A549 (cell line): Measurements from ENCODE around the gene SCUBE1. TPM values are rescaled to one million over a fixed set of nuclear protein-coding genes. Genes with fewer than 3 reads are reported as not detected.

Experiments
- ATAC-seq, 2 experiments: fragments of 200-7000 bp in 1 of 2; fragments of >200 bp in 1 of 2; cut with Nextera tagmentation in 1 of 2; cut with Tn5 transposase in 1 of 2; 3 replicates each; pipeline versions ENCODE4 v1.8.0 to v1.9.1; 2018 to 2020; ENCODE audit warnings: mild to moderate bottlenecking in 1 of 2, moderate library complexity in 1 of 2
- CTCF ChIA-PET: fragments of 300-600 bp; sonication (Branson Sonifier 250); formaldehyde crosslinking; extraction: SDS; loops from one replicate; lab custom pipeline; 2021; ENCODE audit warnings: antibody characterized with exemption, inconsistent platforms; lab: Yijun Ruan, JAX
- POLR2A ChIA-PET: fragments of 350-600 bp; formaldehyde crosslinking; extraction: SDS; loops from one replicate; lab custom pipeline; 2021; ENCODE audit warnings: antibody characterized with exemption, inconsistent platforms; lab: Yijun Ruan, JAX
- DNase-seq, 2 experiments: peaks; one replicate each; pipeline versions ENCODE4 v3.0.0 to v3.0.0-alpha.2; 2011 to 2016; ENCODE audit warnings: low read depth in 1 of 2, low spot score in 1 of 2
- FAIRE-seq: peaks from 2 replicates; lab custom pipeline; 2011; peaks lifted over from hg19 to GRCh38; lab: Jason Lieb, UNC
- H3K27ac ChIP-seq, 2 experiments: fragments of >200 bp; sonication (Bioruptor Twin); formaldehyde crosslinking; 3 replicates each; pipeline ENCODE4 v1.5.1; 2016 to 2017
- H3K4me1 ChIP-seq: fragments of >200 bp; sonication (Bioruptor Twin); formaldehyde crosslinking; 3 replicates; pipeline ENCODE4 v1.6.1; 2016
- H3K4me2 ChIP-seq: fragments of >200 bp; sonication (Bioruptor Twin); formaldehyde crosslinking; 3 replicates; pipeline ENCODE4 v1.6.1; 2016
- H3K4me3 ChIP-seq: fragments of >200 bp; sonication (Bioruptor Twin); formaldehyde crosslinking; 3 replicates; pipeline ENCODE4 v1.5.1; 2016
- H3K9me3 ChIP-seq: fragments of >200 bp; sonication (Bioruptor Twin); formaldehyde crosslinking; 3 replicates; pipeline ENCODE4 v1.6.1; 2016
- BHLHE40 ChIP-seq: IDR thresholded peaks from 2 replicates; pipeline ENCODE4 v1.6.1; 2012; ENCODE audit warnings: low read depth, low read length, inconsistent platforms
- CBX2 ChIP-seq: fragments of 200-600 bp; sonication (generic); IDR thresholded peaks from 2 replicates; pipeline ENCODE4 v1.6.1; 2016; ENCODE audit warnings: low read depth, mild to moderate bottlenecking, borderline replicate concordance
- CEBPB ChIP-seq, 2 experiments: fragments of >200 bp in 1 of 2; sonication (Bioruptor Twin) in 1 of 2; formaldehyde crosslinking in 1 of 2; IDR thresholded peaks; 2 replicates each; pipeline ENCODE4 v1.6.1; 2012 to 2016
- CHD4 ChIP-seq: fragments of 200-600 bp; sonication (generic); IDR thresholded peaks from 2 replicates; pipeline ENCODE4 v1.6.1; 2016; ENCODE audit warnings: antibody characterized with exemption, mild to moderate bottlenecking, borderline replicate concordance
- ESRRA ChIP-seq: fragments of 150-350 bp; IDR thresholded peaks from 2 replicates; pipeline ENCODE4 v1.6.1; 2014; ENCODE audit warnings: mild to moderate bottlenecking, low read length, borderline replicate concordance
- FOXS1 ChIP-seq: fragments of 250-450 bp; sonication (Bioruptor Pico); IDR thresholded peaks from 2 replicates; pipeline ENCODE4 v1.5.0; 2020; ENCODE audit warnings: mild to moderate bottlenecking, moderate library complexity
- GATA3 ChIP-seq: IDR thresholded peaks from 2 replicates; pipeline ENCODE4 v1.6.1; 2012; ENCODE audit warnings: borderline replicate concordance
- HDAC2 ChIP-seq: fragments of 200-600 bp; sonication (generic); IDR thresholded peaks from 2 replicates; pipeline ENCODE4 v1.6.1; 2016
- HOXB13 ChIP-seq: fragments of 250-450 bp; sonication (Bioruptor Pico); IDR thresholded peaks from 2 replicates; pipeline ENCODE4 v1.5.0; 2020; ENCODE audit warnings: low read depth, mild to moderate bottlenecking, moderate library complexity
- JUN ChIP-seq, 2 experiments: fragments of >200 bp; sonication (Bioruptor Twin); formaldehyde crosslinking; IDR thresholded peaks; 2 replicates in 1 of 2; 3 replicates in 1 of 2; pipeline ENCODE4 v1.6.1; 2016 to 2017
- KDM1A ChIP-seq: fragments of 200-600 bp; sonication (generic); IDR thresholded peaks from 2 replicates; pipeline ENCODE4 v1.6.1; 2016; ENCODE audit warnings: low read depth, mild to moderate bottlenecking
- MAZ ChIP-seq: fragments of 150-350 bp; IDR thresholded peaks from 2 replicates; pipeline ENCODE4 v1.6.1; 2014; ENCODE audit warnings: antibody characterized with exemption, low read depth, low read length, borderline replicate concordance
- NR3C1 ChIP-seq: fragments of >200 bp; sonication (Bioruptor Twin); formaldehyde crosslinking; IDR thresholded peaks from 3 replicates; pipeline ENCODE4 v1.6.1; 2017
- POLR2A ChIP-seq: IDR thresholded peaks from 2 replicates; pipeline ENCODE4 v1.6.1; 2012; ENCODE audit warnings: mild to moderate bottlenecking, low read length
- RAD21 ChIP-seq, 2 experiments: fragments of >200 bp in 1 of 2; sonication (Bioruptor Twin) in 1 of 2; formaldehyde crosslinking in 1 of 2; IDR thresholded peaks in 1 of 2; conservative IDR thresholded peaks in 1 of 2; 2 replicates in 1 of 2; 3 replicates in 1 of 2; pipeline ENCODE4 v1.6.1; 2012 to 2018; ENCODE audit warnings: inconsistent platforms in 1 of 2
- RARB ChIP-seq: fragments of 250-450 bp; sonication (Bioruptor Pico); IDR thresholded peaks from 2 replicates; pipeline ENCODE4 v1.8.0; 2021; ENCODE audit warnings: mild to moderate bottlenecking, moderate library complexity
- TP53 ChIP-seq: fragments of 250-450 bp; sonication (Bioruptor Pico); IDR thresholded peaks from 2 replicates; pipeline ENCODE4 v1.5.0; 2021; ENCODE audit warnings: mild to moderate bottlenecking, moderate library complexity
- WGBS: methylation state at CpG from one replicate; pipeline ENCODE4 v1.1.6; 2017; ENCODE audit errors: missing lambda C conversion rate; 5-methylcytosine and 5-hydroxymethylcytosine counted together
- polyA plus RNA-seq, 4 experiments: library from polyadenylated mRNA; depleted of rRNA in 3 of 4; stranded (reverse); fragments of >200 nt; fragmentation: RNase III in 1 of 4; extraction: RNeasy Plus Mini Kit Qiagen cat#74134 plus additional on column Dnase treatment in 1 of 4; gene quantifications; 2 replicates in 3 of 4; 3 replicates in 1 of 4; pipeline ENCODE4 v1.2.3, GENCODE V29; 2011 to 2017
- TF ChIP-seq, protein P1 (sequence below): IDR thresholded peaks from 2 replicates; pipeline ENCODE4 v1.6.1; 2012
- TF ChIP-seq, protein P2 (sequence below): fragments of 200-600 bp; sonication (generic); IDR thresholded peaks from 2 replicates; pipeline ENCODE4 v1.6.1; 2016; ENCODE audit warnings: antibody characterized with exemption, mild to moderate bottlenecking, moderate library complexity
- TF ChIP-seq, protein P3 (sequence below): IDR thresholded peaks from 2 replicates; pipeline ENCODE4 v1.6.1; 2012
- TF ChIP-seq, protein P4 (sequence below): fragments of 150-350 bp; IDR thresholded peaks from 2 replicates; pipeline ENCODE4 v1.6.1; 2014; ENCODE audit warnings: low read depth, mild to moderate bottlenecking, low read length
- TF ChIP-seq, protein P5 (sequence below): fragments of 250-450 bp; sonication (Bioruptor Pico); IDR thresholded peaks from 2 replicates; pipeline ENCODE4 v1.5.0; 2020; ENCODE audit warnings: low read depth, mild to moderate bottlenecking, moderate library complexity
- TF ChIP-seq, protein P6 (sequence below): fragments of >200 bp; sonication (Bioruptor Twin); formaldehyde crosslinking; IDR thresholded peaks from 2 replicates; pipeline ENCODE4 v1.6.1; 2016
- TF ChIP-seq, protein P7 (sequence below): fragments of >200 bp; sonication (Bioruptor Twin); formaldehyde crosslinking; IDR thresholded peaks from 3 replicates; pipeline ENCODE4 v1.5.1; 2016
- TF ChIP-seq, protein P8 (sequence below): fragments of >200 bp; sonication (Bioruptor Twin); formaldehyde crosslinking; IDR thresholded peaks from 3 replicates; pipeline ENCODE4 v1.6.1; 2016

SCUBE1 gene
- polyA plus RNA-seq, 2 of the 4 experiments (the other 2 are of a cell fraction): 0.01 to 0.12 TPM

DNA sequence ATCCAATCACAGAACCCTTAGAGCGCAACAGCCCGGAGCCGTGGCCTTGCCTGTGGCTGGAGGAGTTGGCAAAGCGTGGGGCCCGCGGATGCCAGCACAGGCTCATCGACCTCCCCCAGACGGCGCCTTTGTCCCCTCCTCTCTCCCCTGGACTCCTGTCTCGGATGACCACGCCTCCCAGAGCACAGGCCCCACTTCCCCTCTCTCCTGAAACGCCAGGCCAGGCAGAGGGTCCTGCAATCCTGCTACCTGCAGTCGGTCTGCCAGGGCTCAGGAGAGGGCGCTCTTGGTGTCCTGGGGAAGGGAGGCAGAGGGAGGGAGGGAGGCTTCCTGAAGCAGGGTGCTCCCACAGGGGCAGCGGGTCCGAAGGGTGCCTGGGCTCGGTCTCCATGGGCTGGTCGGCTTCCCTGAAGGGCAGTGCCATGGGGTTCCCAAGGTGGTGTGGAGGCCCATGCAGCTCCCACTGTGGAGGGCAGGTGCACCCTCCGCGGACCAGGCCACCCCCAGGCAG lies 139.6 kb downstream of the SCUBE1 start:
- H3K4me2 ChIP-seq: no peak overlapping the region
- no peak for DNase-seq
- H3K4me1 ChIP-seq: no peaks in the 10 kb centered on the region
- 89% methylated on average over 10 of the region's 20 CpGs for WGBS
- TF ChIP-seq KDM1A (no peak), POLR2A (no peak), CHD4 (no peak), CBX2 (no peak), NR3C1 (no peak), FOXS1 (CRISPR knock-in tag) (no peak), MAZ (no peak), HDAC2 (no peak), CEBPB (IDR thresholded peaks at IDR 0.05) (no peak), GATA3 (no peak), RAD21 (conservative IDR thresholded peaks at IDR 0.05 in 1 of 2, IDR thresholded peaks at IDR 0.05 in 1 of 2) (no peak), HOXB13 (CRISPR knock-in tag) (no peak)
- TF ChIP-seq, protein P1, sequence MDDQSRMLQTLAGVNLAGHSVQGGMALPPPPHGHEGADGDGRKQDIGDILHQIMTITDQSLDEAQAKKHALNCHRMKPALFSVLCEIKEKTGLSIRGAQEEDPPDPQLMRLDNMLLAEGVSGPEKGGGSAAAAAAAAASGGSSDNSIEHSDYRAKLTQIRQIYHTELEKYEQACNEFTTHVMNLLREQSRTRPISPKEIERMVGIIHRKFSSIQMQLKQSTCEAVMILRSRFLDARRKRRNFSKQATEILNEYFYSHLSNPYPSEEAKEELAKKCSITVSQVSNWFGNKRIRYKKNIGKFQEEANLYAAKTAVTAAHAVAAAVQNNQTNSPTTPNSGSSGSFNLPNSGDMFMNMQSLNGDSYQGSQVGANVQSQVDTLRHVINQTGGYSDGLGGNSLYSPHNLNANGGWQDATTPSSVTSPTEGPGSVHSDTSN: no peak
- TF ChIP-seq, protein P2, sequence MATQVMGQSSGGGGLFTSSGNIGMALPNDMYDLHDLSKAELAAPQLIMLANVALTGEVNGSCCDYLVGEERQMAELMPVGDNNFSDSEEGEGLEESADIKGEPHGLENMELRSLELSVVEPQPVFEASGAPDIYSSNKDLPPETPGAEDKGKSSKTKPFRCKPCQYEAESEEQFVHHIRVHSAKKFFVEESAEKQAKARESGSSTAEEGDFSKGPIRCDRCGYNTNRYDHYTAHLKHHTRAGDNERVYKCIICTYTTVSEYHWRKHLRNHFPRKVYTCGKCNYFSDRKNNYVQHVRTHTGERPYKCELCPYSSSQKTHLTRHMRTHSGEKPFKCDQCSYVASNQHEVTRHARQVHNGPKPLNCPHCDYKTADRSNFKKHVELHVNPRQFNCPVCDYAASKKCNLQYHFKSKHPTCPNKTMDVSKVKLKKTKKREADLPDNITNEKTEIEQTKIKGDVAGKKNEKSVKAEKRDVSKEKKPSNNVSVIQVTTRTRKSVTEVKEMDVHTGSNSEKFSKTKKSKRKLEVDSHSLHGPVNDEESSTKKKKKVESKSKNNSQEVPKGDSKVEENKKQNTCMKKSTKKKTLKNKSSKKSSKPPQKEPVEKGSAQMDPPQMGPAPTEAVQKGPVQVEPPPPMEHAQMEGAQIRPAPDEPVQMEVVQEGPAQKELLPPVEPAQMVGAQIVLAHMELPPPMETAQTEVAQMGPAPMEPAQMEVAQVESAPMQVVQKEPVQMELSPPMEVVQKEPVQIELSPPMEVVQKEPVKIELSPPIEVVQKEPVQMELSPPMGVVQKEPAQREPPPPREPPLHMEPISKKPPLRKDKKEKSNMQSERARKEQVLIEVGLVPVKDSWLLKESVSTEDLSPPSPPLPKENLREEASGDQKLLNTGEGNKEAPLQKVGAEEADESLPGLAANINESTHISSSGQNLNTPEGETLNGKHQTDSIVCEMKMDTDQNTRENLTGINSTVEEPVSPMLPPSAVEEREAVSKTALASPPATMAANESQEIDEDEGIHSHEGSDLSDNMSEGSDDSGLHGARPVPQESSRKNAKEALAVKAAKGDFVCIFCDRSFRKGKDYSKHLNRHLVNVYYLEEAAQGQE: no peak
- TF ChIP-seq, protein P3, sequence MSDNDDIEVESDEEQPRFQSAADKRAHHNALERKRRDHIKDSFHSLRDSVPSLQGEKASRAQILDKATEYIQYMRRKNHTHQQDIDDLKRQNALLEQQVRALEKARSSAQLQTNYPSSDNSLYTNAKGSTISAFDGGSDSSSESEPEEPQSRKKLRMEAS: no peak
- TF ChIP-seq, protein P4, sequence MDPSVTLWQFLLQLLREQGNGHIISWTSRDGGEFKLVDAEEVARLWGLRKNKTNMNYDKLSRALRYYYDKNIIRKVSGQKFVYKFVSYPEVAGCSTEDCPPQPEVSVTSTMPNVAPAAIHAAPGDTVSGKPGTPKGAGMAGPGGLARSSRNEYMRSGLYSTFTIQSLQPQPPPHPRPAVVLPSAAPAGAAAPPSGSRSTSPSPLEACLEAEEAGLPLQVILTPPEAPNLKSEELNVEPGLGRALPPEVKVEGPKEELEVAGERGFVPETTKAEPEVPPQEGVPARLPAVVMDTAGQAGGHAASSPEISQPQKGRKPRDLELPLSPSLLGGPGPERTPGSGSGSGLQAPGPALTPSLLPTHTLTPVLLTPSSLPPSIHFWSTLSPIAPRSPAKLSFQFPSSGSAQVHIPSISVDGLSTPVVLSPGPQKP: no peak
- TF ChIP-seq, protein P5, sequence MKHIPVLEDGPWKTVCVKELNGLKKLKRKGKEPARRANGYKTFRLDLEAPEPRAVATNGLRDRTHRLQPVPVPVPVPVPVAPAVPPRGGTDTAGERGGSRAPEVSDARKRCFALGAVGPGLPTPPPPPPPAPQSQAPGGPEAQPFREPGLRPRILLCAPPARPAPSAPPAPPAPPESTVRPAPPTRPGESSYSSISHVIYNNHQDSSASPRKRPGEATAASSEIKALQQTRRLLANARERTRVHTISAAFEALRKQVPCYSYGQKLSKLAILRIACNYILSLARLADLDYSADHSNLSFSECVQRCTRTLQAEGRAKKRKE (CRISPR knock-in tag): no peak
- no peak for FAIRE-seq
- H3K4me3 ChIP-seq: no peak overlapping the region
- CTCF ChIA-PET: interaction anchor here (0.6 kb wide), 1 partner anchor 14 kb away, joined by 3 read pairs; no protein-coding TSS in a partner anchor
- no peak for ATAC-seq
- H3K9me3 ChIP-seq: no peaks in the 10 kb centered on the region
- POLR2A ChIA-PET: no interaction called here
- H3K27ac ChIP-seq: no peak overlapping the region

DNA sequence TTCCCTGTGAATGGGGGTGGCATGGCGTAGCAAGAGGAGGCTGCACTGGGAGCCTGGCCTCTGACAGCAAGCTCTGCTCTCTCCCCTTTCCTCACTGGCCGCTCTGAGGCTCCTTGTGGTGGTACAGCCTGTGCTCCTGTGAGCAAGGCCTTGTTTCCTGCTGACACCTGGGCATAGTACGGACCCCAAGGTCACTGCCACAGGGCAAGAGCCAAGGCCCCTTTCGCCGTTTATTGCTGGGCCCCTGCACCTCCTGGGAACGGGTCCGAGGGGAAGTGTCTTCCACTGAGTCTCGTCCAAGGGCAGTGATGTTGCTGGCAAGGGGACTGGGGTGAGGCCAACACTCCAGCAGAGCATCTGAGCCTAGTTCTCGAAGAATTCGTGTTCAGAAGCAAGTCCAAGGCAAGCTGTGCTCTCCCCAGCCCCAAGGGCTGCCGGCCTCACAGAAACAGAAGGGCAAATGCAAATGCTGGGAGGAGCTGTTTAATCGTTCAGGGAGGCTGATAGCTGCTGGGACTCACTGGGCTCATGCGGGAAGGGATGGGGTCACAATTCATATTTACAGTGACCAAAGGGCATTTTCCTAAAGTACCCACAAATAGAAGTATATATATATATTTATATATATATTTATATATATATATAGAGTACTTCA lies 140.3 kb downstream of the SCUBE1 start:
- H3K27ac ChIP-seq: no peak overlapping the region
- POLR2A ChIA-PET: no interaction called here
- FAIRE-seq (no peak), DNase-seq (no peak), ATAC-seq (no peak)
- no peak overlapping the region for H3K4me2 ChIP-seq
- H3K4me1 ChIP-seq: no peaks in the 10 kb centered on the region
- H3K9me3 ChIP-seq: no peaks in the 10 kb centered on the region
- CTCF ChIA-PET: interaction anchor here (0.6 to 1.0 kb wide), 2 partner anchors 13 to 15 kb away, joined by 3 read pairs; no protein-coding TSS in a partner anchor
- no peak overlapping the region for H3K4me3 ChIP-seq
- 75% methylated on average over 12 of the region's 13 CpGs for WGBS
- TF ChIP-seq, protein P6, sequence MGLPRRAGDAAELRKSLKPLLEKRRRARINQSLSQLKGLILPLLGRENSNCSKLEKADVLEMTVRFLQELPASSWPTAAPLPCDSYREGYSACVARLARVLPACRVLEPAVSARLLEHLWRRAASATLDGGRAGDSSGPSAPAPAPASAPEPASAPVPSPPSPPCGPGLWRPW: no peak
- no peak for TF ChIP-seq JUN (IDR thresholded peaks at IDR 0.05)
- no peak for TF ChIP-seq ESRRA
- no peak for TF ChIP-seq BHLHE40
- no peak for TF ChIP-seq TP53 (CRISPR knock-in tag)
- TF ChIP-seq, protein P7, sequence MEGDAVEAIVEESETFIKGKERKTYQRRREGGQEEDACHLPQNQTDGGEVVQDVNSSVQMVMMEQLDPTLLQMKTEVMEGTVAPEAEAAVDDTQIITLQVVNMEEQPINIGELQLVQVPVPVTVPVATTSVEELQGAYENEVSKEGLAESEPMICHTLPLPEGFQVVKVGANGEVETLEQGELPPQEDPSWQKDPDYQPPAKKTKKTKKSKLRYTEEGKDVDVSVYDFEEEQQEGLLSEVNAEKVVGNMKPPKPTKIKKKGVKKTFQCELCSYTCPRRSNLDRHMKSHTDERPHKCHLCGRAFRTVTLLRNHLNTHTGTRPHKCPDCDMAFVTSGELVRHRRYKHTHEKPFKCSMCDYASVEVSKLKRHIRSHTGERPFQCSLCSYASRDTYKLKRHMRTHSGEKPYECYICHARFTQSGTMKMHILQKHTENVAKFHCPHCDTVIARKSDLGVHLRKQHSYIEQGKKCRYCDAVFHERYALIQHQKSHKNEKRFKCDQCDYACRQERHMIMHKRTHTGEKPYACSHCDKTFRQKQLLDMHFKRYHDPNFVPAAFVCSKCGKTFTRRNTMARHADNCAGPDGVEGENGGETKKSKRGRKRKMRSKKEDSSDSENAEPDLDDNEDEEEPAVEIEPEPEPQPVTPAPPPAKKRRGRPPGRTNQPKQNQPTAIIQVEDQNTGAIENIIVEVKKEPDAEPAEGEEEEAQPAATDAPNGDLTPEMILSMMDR: no peak
- no peak for TF ChIP-seq RARB
- TF ChIP-seq, protein P8, sequence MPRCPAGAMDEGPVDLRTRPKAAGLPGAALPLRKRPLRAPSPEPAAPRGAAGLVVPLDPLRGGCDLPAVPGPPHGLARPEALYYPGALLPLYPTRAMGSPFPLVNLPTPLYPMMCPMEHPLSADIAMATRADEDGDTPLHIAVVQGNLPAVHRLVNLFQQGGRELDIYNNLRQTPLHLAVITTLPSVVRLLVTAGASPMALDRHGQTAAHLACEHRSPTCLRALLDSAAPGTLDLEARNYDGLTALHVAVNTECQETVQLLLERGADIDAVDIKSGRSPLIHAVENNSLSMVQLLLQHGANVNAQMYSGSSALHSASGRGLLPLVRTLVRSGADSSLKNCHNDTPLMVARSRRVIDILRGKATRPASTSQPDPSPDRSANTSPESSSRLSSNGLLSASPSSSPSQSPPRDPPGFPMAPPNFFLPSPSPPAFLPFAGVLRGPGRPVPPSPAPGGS: no peak
- TF ChIP-seq, protein P5 (CRISPR knock-in tag): no peak
